Measurements from ENCODE around the gene METTL25B. TPM values are rescaled to one million over a fixed set of nuclear protein-coding genes. Genes with fewer than 3 reads are reported as not detected.
A peak's percentile ranks its signal among the peaks of the same experiment; 100 is the strongest.

Gene METTL25B
- total and polyA plus RNA-seq, 2 donors (not counting 1 experiment from before 2014, with no cell fraction given), result 78.3 to 81.1 TPM

DNA sequence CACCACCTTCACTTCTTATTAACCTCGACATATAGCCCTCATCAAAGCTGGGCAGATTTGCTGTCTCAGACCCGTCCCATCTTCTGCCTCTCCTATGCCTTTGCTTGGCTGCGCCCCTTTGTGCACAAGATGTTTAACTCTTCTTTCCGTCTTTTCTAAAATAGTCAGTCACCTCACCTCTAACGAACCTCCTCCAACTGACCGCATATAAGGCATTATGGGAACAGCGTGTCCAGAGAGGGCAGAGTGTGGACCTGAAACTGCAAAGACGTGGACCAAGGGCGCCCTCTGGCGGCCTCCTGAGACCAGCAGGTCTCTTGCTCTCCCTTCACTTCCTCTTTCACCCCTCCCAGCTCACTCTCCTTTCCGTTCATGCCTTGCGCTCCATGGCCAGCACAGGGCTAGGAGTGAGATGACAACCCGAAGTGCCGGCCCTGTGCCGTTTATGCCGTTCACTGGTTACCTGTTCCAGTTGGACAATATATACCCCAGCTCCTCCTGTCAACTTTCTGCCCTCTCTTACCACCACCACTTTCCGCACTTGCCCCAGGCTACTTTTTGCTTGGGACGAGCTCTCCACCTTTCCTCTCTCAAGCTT is 2.5 kb upstream of the METTL25B start:
- peak overlapping the region; percentile 9 to 98 (median 40) for H3K4me3 ChIP-seq (ENCODE audit: control extremely low read depth in 1 of 5, extremely low read depth in 1 of 5, insufficient read depth in 1 of 5, low read depth in 2 of 5, low read length in 4 of 5)
- H3K27me3 ChIP-seq (replicated peaks in 1 of 4; ENCODE audit: control extremely low read depth in 1 of 4, control insufficient read depth in 3 of 4, insufficient read depth in 4 of 4, low read length in 3 of 4), result no peaks in the 10 kb centered on the region
- H3K4me2 ChIP-seq (replicated peaks; ENCODE audit: low read depth, low read length, poor library complexity, severe bottlenecking), result peak overlapping the region; percentile 81
- 16% methylated on average over 17 of the region's 18 CpGs for WGBS (ENCODE audit: insufficient coverage)
- H3K9me3 Mint-ChIP-seq (ENCODE audit: insufficient read depth), result no peaks in the 10 kb centered on the region
- H3K4me3 Mint-ChIP-seq, result no peak overlapping the region
- H3K79me2 ChIP-seq (ENCODE audit: control insufficient read depth, insufficient read depth, low read length), result peaks cover 63% of the 10 kb centered on the region
- ATAC-seq (ENCODE audit: low read depth) (peak; percentile 31), DNase-seq (peak; percentile 90)
- H3K27ac ChIP-seq (ENCODE audit: low read length in 2 of 2), result peak overlapping the region in 1 of 2 donors; percentile 20
- peaks cover 0 to 45% of the 10 kb centered on the region in 2 experiments for H3K36me3 ChIP-seq (replicated peaks in 1 of 2; ENCODE audit: control extremely low read depth in 1 of 2, control insufficient read depth in 1 of 2, extremely low read depth in 1 of 2, insufficient read depth in 2 of 2, low read length in 1 of 2)
- H3K27ac Mint-ChIP-seq, result no peak overlapping the region
- CTCF ChIA-PET, result interaction anchor here (0.7 to 9.5 kb wide), 45 partner anchors 8 to 340 kb away, joined by 3 to 245 read pairs (median 5); partner anchors contain the start of genes CRABP2, HAPLN2, HDGF and INSRR
- intact Hi-C loops (cut with micrococcal nuclease), result loop anchor here (1.0 to 5.0 kb wide), 3 partner anchors 36 to 223 kb away; partner anchors contain the start of gene MEF2D
- peak overlapping the region; percentile 24 for H2AFZ ChIP-seq (ENCODE audit: insufficient read depth, low read depth, low read length, poor library complexity, severe bottlenecking)
- TF ChIP-seq EZH2 (IDR thresholded peaks at IDR 0.05; ENCODE audit: borderline replicate concordance, insufficient read depth, low read depth, low read length, poor library complexity, severe bottlenecking), result no peak
- TF ChIP-seq, protein P1, sequence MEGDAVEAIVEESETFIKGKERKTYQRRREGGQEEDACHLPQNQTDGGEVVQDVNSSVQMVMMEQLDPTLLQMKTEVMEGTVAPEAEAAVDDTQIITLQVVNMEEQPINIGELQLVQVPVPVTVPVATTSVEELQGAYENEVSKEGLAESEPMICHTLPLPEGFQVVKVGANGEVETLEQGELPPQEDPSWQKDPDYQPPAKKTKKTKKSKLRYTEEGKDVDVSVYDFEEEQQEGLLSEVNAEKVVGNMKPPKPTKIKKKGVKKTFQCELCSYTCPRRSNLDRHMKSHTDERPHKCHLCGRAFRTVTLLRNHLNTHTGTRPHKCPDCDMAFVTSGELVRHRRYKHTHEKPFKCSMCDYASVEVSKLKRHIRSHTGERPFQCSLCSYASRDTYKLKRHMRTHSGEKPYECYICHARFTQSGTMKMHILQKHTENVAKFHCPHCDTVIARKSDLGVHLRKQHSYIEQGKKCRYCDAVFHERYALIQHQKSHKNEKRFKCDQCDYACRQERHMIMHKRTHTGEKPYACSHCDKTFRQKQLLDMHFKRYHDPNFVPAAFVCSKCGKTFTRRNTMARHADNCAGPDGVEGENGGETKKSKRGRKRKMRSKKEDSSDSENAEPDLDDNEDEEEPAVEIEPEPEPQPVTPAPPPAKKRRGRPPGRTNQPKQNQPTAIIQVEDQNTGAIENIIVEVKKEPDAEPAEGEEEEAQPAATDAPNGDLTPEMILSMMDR (IDR thresholded peaks at IDR 0.05), result peak; percentile 96
- H3K9ac ChIP-seq (ENCODE audit: low read length), result peak overlapping the region; percentile 97
- peaks cover 67% of the 10 kb centered on the region for H4K20me1 ChIP-seq (ENCODE audit: control insufficient read depth, insufficient read depth, low read length, poor library complexity, severe bottlenecking)
- peaks cover 26% of the 10 kb centered on the region for H3K4me1 Mint-ChIP-seq
- no peaks in the 10 kb centered on the region for H3K27me3 Mint-ChIP-seq
- H3K4me1 ChIP-seq (ENCODE audit: control insufficient read depth in 2 of 2, insufficient read depth in 2 of 2, low read length in 2 of 2), result peaks cover 40 to 48% of the 10 kb centered on the region in 2 donors
- POLR2A ChIA-PET, result interaction anchor here (0.7 to 1.5 kb wide), 3 partner anchors 11 to 42 kb away, joined by 3 to 6 read pairs (median 3); partner anchors contain the start of gene PRCC
- H3K9me3 ChIP-seq (ENCODE audit: control extremely low read depth in 1 of 3, control insufficient read depth in 2 of 3, insufficient read depth in 1 of 3, low read length in 2 of 3), result no peaks in the 10 kb centered on the region

All from B cell (primary cell).